HCT116 (cell line): ENCODE data around the gene CHRNG. TPM values are rescaled to one million over a fixed set of nuclear protein-coding genes. Genes with fewer than 3 reads are reported as not detected.

ENCODE experiments used
- ATAC-seq: fragments of 200-7000 bp; cut with Tn5 transposase; 2 replicates; pipeline ENCODE4 v1.9.1; 2020; ENCODE audit warnings: mild to moderate bottlenecking, moderate library complexity
- BruUV-seq: library from RNA; stranded (reverse); fragments of 400-500 nt; replicated peaks from 2 replicates; lab custom pipeline; 2021; lab: Mats Ljungman, UMichigan
- CTCF ChIA-PET: fragments of 300-600 bp; sonication (Branson Sonifier 250); formaldehyde crosslinking; loops from one replicate; lab custom pipeline; 2021; ENCODE audit warnings: antibody characterized with exemption; lab: Charles Lee
- POLR2A ChIA-PET: fragments of 300-600, 350-600 bp; sonication (Branson Sonifier 250); formaldehyde crosslinking; loops from one replicate; lab custom pipeline; 2021; ENCODE audit warnings: antibody characterized with exemption; lab: Charles Lee
- RAD21 ChIA-PET, 2 experiments: fragments of 300-600 bp; sonication (Branson Sonifier 250); formaldehyde crosslinking; loops; one replicate each; lab custom pipeline; 2023; ENCODE audit warnings: low total read pairs in 2 of 2; ENCODE audit not compliant: uncharacterized antibody in 2 of 2, unreplicated experiment in 2 of 2, low non-redundant PET in 1 of 2; lab: Charles Lee
- DNase-seq: peaks from one replicate; pipeline ENCODE4 v3.0.0-alpha.2; 2010; ENCODE audit warnings: low read depth, low spot score
- H2AFZ ChIP-seq: fragments of 200-600 bp; shearing (Covaris generic), sonication (generic); 2 replicates; pipeline ENCODE4 v1.6.1; 2017; ENCODE audit warnings: low read depth, mixed run types, mixed read lengths, antibody characterized with exemption, low read length; ENCODE audit not compliant: poor library complexity, severe bottlenecking
- H3K27ac ChIP-seq: 2 replicates; pipeline ENCODE4 v1.5.1; 2012; ENCODE audit warnings: low read depth, low read length
- H3K27me3 ChIP-seq: fragments of 200-600 bp; sonication (generic); 2 replicates; pipeline ENCODE4 v1.6.1; 2016; ENCODE audit warnings: mixed run types, low read length, mixed read lengths; ENCODE audit not compliant: insufficient read depth
- H3K36me3 ChIP-seq, 2 experiments: fragments of 200-500 bp in 1 of 2; fragments of 200-600 bp in 1 of 2; sonication (Bioruptor generic) in 1 of 2; sonication (generic) in 1 of 2; 2 replicates each; pipeline versions ENCODE4 v1.5.1 to v1.6.1; 2014 to 2016; ENCODE audit warnings: low read length in 2 of 2, inconsistent platforms in 1 of 2, mixed read lengths in 1 of 2, mixed run types in 1 of 2; ENCODE audit not compliant: insufficient read depth in 2 of 2, control insufficient read depth in 1 of 2
- H3K4me1 ChIP-seq, 2 experiments: fragments of 200-600 bp in 1 of 2; sonication (generic) in 1 of 2; 2 replicates each; pipeline versions ENCODE4 v1.5.1 to v1.6.1; 2012 to 2017; ENCODE audit warnings: low read length in 2 of 2, inconsistent platforms in 1 of 2, mild to moderate bottlenecking in 1 of 2, mixed read lengths in 1 of 2, mixed run types in 1 of 2, moderate library complexity in 1 of 2; ENCODE audit not compliant: insufficient read depth in 2 of 2, control insufficient read depth in 1 of 2
- H3K4me2 ChIP-seq: fragments of 200-600 bp; sonication (generic); 2 replicates; pipeline ENCODE4 v1.6.1; 2017; ENCODE audit warnings: mixed run types, low read length, mixed read lengths
- H3K4me3 ChIP-seq, 2 experiments: fragments of 200-600 bp in 1 of 2; sonication (generic) in 1 of 2; replicated peaks in 1 of 2; 2 replicates each; pipeline ENCODE4 v1.5.1; 2011 to 2016; ENCODE audit warnings: low read length in 2 of 2, control low read depth in 1 of 2, low read depth in 1 of 2, mild to moderate bottlenecking in 1 of 2, mixed read lengths in 1 of 2, mixed run types in 1 of 2
- H3K79me2 ChIP-seq: fragments of 200-600 bp; sonication (generic); 2 replicates; pipeline ENCODE4 v1.6.1; 2017; ENCODE audit warnings: mild to moderate bottlenecking, mixed run types, low read length, moderate library complexity, mixed read lengths; ENCODE audit not compliant: insufficient read depth
- H3K9ac ChIP-seq: fragments of 200-600 bp; sonication (generic); 2 replicates; pipeline ENCODE4 v1.6.1; 2016; ENCODE audit warnings: low read length, mixed read lengths
- H3K9me2 ChIP-seq: fragments of 200-600 bp; sonication (generic), shearing (Covaris generic); 2 replicates; pipeline ENCODE4 v1.6.1; 2017; ENCODE audit warnings: mixed run types, mild to moderate bottlenecking, moderate library complexity; ENCODE audit not compliant: insufficient read depth
- H3K9me3 ChIP-seq, 2 experiments: fragments of 200-500 bp in 1 of 2; fragments of 200-600 bp in 1 of 2; sonication (Bioruptor generic) in 1 of 2; sonication (generic) in 1 of 2; 2 replicates each; pipeline ENCODE4 v1.6.1; 2014 to 2017; ENCODE audit warnings: low read length in 2 of 2, mixed read lengths in 2 of 2, inconsistent platforms in 1 of 2, low read depth in 1 of 2, mild to moderate bottlenecking in 1 of 2, mixed run types in 1 of 2, moderate library complexity in 1 of 2; ENCODE audit not compliant: control insufficient read depth in 1 of 2, insufficient read depth in 1 of 2
- H4K20me1 ChIP-seq: fragments of 200-600 bp; sonication (generic), shearing (Covaris generic); 2 replicates; pipeline ENCODE4 v1.6.1; 2017; ENCODE audit warnings: mixed run types, mild to moderate bottlenecking, moderate library complexity; ENCODE audit not compliant: insufficient read depth
- CBX3 ChIP-seq: IDR thresholded peaks from 2 replicates; pipeline ENCODE4 v1.6.1; 2012; ENCODE audit warnings: low read depth
- CEBPB ChIP-seq: IDR thresholded peaks from 2 replicates; pipeline ENCODE4 v1.6.1; 2012; ENCODE audit warnings: low read depth
- EGR1 ChIP-seq: IDR thresholded peaks from 2 replicates; pipeline ENCODE4 v1.6.1; 2012; ENCODE audit warnings: low read depth
- ELF1 ChIP-seq: IDR thresholded peaks from 2 replicates; pipeline ENCODE4 v1.6.1; 2012; ENCODE audit warnings: low read depth, borderline replicate concordance
- EZH2 ChIP-seq: fragments of 200-600 bp; sonication (generic); IDR thresholded peaks from 2 replicates; pipeline ENCODE4 v1.6.1; 2017; ENCODE audit warnings: antibody characterized with exemption, mixed run types
- FOSL1 ChIP-seq: IDR thresholded peaks from 2 replicates; pipeline ENCODE4 v1.6.1; 2012; ENCODE audit warnings: low read depth
- POLR2AphosphoS5 ChIP-seq: IDR thresholded peaks from 2 replicates; pipeline ENCODE4 v1.6.1; 2011; ENCODE audit warnings: mild to moderate bottlenecking, low read depth, low read length, moderate library complexity
- SIN3A ChIP-seq: IDR thresholded peaks from 2 replicates; pipeline ENCODE4 v1.6.1; 2012; ENCODE audit warnings: low read depth
- SP1 ChIP-seq: IDR thresholded peaks from 2 replicates; pipeline ENCODE4 v1.6.1; 2012; ENCODE audit warnings: low read depth
- SRF ChIP-seq: IDR thresholded peaks from 2 replicates; pipeline ENCODE4 v1.6.1; 2012; ENCODE audit warnings: low read depth
- TCF7L2 ChIP-seq: IDR thresholded peaks from 2 replicates; pipeline ENCODE4 v1.7.0; 2011; ENCODE audit warnings: borderline replicate concordance, inconsistent platforms; ENCODE audit not compliant: insufficient read depth, insufficient read length; ENCODE audit errors: extremely low read depth
- YY1 ChIP-seq: IDR thresholded peaks from 2 replicates; pipeline ENCODE4 v1.6.1; 2011; ENCODE audit warnings: low read length, low read depth, moderate library complexity, mild to moderate bottlenecking; ENCODE audit not compliant: insufficient replicate concordance; ENCODE audit errors: extremely low read depth
- ZFX ChIP-seq: fragments of 450-650 bp; IDR thresholded peaks from 2 replicates; pipeline ENCODE4 v1.6.1; 2017
- ZNF274 ChIP-seq: fragments of 200-500 bp; sonication (Bioruptor generic); IDR thresholded peaks from 2 replicates; pipeline ENCODE4 v1.6.1; 2014; ENCODE audit warnings: mild to moderate bottlenecking, low read depth, low read length, inconsistent platforms
- intact Hi-C: fragments of 100-400 bp; cut with micrococcal nuclease; formaldehyde crosslinking; loops from 2 replicates; pipeline ENCODE4 v1.10.0; 2022
- total RNA-seq: library from RNA; stranded (reverse); gene quantifications from one replicate; pipeline ENCODE4 v1.2.1, GENCODE V29; 2021; ENCODE audit not compliant: unreplicated experiment
- TF ChIP-seq, protein P1 (sequence below): IDR thresholded peaks from 2 replicates; pipeline ENCODE4 v1.6.1; 2011; ENCODE audit warnings: mild to moderate bottlenecking, low read length, moderate library complexity; ENCODE audit not compliant: insufficient replicate concordance; ENCODE audit errors: extremely low read depth
- TF ChIP-seq, protein P2 (sequence below): IDR thresholded peaks from 2 replicates; pipeline ENCODE4 v1.6.1; 2012; ENCODE audit warnings: low read depth
- TF ChIP-seq, protein P3 (sequence below): IDR thresholded peaks from 2 replicates; pipeline ENCODE4 v1.6.1; 2012

Gene CHRNG
- total RNA-seq, 1 experiment from 2014 or later: not detected

DNA sequence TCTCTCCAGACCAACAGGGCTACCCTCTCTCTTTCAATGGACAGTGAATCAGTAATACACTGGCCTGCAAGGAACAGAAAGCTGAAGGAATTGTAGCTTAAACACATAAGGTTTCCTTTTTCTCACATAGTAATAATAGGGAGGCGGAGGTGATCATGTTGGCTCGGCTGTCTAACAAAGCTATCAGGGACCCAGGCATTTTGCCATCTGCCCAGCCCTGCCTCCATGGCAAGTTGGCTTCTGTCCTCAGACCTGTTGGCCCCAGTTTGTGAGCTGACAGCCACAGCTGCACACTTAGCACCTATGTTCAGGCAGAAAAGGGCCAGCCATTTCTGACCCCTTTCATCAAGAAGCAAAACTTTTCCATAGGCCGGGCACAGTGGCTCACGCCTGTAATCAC is 2.0 kb upstream of the CHRNG start:
- POLR2A ChIA-PET: no interaction called here
- Histone ChIP-seq H3K36me3 (no peaks in the 10 kb centered on the region), H3K9ac (no peak overlapping the region), H2AFZ (no peak overlapping the region), H4K20me1 (no peaks in the 10 kb centered on the region), H3K9me3 (peaks cover 0 to 8% of the 10 kb centered on the region in 2 experiments; a peak in 3 of 4 replicates), H3K27ac (no peak overlapping the region), H3K79me2 (no peaks in the 10 kb centered on the region), H3K4me2 (no peak overlapping the region), H3K9me2 (no peaks in the 10 kb centered on the region), H3K4me3 (no peak overlapping the region), H3K4me1 (0 out of 4 replicates have a peak, but pooled peaks cover 0 to 3% of the 10 kb centered on the region in 2 experiments), H3K27me3 (no peaks in the 10 kb centered on the region)
- TF ChIP-seq EZH2 (no peak), FOSL1 (no peak), ZNF274 (no peak), SP1 (no peak), CEBPB (no peak), SIN3A (no peak), CBX3 (no peak), ZFX (no peak), YY1 (no peak)
- TF ChIP-seq, protein P1, sequence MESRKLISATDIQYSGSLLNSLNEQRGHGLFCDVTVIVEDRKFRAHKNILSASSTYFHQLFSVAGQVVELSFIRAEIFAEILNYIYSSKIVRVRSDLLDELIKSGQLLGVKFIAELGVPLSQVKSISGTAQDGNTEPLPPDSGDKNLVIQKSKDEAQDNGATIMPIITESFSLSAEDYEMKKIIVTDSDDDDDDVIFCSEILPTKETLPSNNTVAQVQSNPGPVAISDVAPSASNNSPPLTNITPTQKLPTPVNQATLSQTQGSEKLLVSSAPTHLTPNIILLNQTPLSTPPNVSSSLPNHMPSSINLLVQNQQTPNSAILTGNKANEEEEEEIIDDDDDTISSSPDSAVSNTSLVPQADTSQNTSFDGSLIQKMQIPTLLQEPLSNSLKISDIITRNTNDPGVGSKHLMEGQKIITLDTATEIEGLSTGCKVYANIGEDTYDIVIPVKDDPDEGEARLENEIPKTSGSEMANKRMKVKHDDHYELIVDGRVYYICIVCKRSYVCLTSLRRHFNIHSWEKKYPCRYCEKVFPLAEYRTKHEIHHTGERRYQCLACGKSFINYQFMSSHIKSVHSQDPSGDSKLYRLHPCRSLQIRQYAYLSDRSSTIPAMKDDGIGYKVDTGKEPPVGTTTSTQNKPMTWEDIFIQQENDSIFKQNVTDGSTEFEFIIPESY: no peak
- intact Hi-C loops: no loop called here
- RAD21 ChIA-PET: no interaction called here
- no peak for ATAC-seq
- no TSS peak for BruUV-seq
- no peak for DNase-seq
- CTCF ChIA-PET: no interaction called here

DNA sequence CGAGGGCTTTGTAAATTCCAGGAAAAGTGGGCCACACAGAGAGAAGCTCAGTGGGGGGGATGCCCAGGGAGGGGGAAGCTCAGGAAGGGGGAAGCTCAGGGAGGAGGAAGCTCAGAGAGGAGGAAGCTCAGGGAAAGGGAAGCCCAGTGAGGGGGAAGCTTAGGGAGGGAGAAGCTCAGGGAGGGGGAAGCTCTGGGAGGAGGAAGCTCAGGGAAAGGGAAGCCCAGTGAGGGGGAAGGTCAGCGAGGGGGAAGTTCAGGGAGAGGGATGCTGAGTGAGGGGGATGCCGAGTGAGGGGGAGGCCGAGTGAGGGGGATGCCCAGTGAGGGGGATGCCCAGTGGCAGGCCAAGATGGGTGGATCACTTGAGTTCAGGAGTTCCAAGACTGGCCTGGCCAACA is 821 bp upstream of the CHRNG start:
- Histone ChIP-seq H2AFZ (no peak overlapping the region), H3K9me2 (no peaks in the 10 kb centered on the region), H4K20me1 (no peaks in the 10 kb centered on the region), H3K79me2 (no peaks in the 10 kb centered on the region), H3K36me3 (no peaks in the 10 kb centered on the region), H3K4me2 (no peak overlapping the region), H3K4me1 (0 out of 4 replicates have a peak, but pooled peaks cover 0 to 3% of the 10 kb centered on the region in 2 experiments), H3K9me3 (peaks cover 0 to 8% of the 10 kb centered on the region in 2 experiments; a peak in 3 of 4 replicates), H3K27ac (no peak overlapping the region), H3K4me3 (no peak overlapping the region), H3K27me3 (no peaks in the 10 kb centered on the region), H3K9ac (no peak overlapping the region)
- no peak for TF ChIP-seq SRF
- TF ChIP-seq, protein P2, sequence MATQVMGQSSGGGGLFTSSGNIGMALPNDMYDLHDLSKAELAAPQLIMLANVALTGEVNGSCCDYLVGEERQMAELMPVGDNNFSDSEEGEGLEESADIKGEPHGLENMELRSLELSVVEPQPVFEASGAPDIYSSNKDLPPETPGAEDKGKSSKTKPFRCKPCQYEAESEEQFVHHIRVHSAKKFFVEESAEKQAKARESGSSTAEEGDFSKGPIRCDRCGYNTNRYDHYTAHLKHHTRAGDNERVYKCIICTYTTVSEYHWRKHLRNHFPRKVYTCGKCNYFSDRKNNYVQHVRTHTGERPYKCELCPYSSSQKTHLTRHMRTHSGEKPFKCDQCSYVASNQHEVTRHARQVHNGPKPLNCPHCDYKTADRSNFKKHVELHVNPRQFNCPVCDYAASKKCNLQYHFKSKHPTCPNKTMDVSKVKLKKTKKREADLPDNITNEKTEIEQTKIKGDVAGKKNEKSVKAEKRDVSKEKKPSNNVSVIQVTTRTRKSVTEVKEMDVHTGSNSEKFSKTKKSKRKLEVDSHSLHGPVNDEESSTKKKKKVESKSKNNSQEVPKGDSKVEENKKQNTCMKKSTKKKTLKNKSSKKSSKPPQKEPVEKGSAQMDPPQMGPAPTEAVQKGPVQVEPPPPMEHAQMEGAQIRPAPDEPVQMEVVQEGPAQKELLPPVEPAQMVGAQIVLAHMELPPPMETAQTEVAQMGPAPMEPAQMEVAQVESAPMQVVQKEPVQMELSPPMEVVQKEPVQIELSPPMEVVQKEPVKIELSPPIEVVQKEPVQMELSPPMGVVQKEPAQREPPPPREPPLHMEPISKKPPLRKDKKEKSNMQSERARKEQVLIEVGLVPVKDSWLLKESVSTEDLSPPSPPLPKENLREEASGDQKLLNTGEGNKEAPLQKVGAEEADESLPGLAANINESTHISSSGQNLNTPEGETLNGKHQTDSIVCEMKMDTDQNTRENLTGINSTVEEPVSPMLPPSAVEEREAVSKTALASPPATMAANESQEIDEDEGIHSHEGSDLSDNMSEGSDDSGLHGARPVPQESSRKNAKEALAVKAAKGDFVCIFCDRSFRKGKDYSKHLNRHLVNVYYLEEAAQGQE: no peak
- TF ChIP-seq EZH2: no peak
- no peak for TF ChIP-seq POLR2AphosphoS5
- TF ChIP-seq TCF7L2: no peak
- TF ChIP-seq, protein P3, sequence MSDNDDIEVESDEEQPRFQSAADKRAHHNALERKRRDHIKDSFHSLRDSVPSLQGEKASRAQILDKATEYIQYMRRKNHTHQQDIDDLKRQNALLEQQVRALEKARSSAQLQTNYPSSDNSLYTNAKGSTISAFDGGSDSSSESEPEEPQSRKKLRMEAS: no peak
- TF ChIP-seq SP1: no peak
- no peak for TF ChIP-seq ELF1
- no peak for TF ChIP-seq EGR1
- ChIA-PET RAD21 (no interaction called here), POLR2A (no interaction called here), CTCF (no interaction called here)
- intact Hi-C loops: no loop called here
- DNase-seq (no peak), ATAC-seq (no peak)
- no TSS peak for BruUV-seq
